GM19351 (cell line): Measurements from ENCODE around the gene PLXNB1.
"Not testable (repeated sequence)": the region's sequence is repeated elsewhere in the genome, so short reads cannot be mapped to it uniquely, and the experiment has no call there.

Source experiments
- ATAC-seq: cut with Tn5 transposase; IDR thresholded peaks from one replicate; pipeline ENCODE4 v1.9.1; 2021; ENCODE audit warnings: mild to moderate bottlenecking, moderate library complexity; ENCODE audit not compliant: unreplicated experiment

The PLXNB1 gene

DNA sequence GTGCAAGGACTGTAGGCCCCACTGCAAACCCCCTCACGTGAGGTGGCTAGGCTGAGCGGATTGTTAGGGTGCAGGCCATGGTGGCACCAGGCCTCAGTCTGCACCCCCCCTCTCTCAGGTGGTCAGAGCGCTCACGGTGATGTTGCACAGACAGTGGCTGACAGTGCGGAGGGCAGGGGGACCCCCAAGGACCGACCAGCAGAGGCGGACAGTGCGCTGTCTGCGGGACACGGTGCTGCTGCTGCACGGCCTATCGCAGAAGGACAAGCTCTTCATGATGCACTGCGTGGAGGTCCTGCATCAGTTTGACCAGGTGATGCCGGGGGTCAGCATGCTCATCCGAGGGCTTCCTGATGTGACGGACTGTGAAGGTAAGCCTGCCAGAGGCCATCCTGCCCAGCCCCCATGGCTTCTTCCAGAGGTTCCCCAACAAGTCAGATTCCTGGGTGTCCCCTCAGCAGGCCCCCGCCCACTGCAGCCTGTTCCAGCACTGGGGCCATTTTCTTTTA, 34.9 kb upstream of the PLXNB1 start:
- ATAC-seq, result no peak

DNA sequence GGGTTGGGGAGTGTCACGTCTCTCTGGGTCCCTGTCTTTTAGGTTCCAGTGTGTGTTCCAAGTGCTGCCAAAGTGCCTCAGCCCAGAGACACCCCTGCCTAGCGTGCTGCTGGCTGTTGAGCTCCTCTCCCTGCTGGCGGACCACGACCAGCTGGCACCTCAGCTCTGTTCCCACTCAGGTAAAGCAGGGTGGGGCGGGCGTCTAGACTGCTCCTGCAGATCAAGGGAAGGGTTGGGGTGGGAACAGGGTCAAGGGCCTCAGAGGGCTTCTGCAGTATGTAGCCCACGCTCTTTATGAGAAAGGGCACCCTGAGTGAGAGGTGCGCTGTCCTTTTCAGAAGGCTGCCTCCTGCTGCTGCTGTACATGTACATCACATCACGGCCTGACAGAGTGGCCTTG, 33.8 kb upstream of the PLXNB1 start:
- ATAC-seq, result no peak

DNA sequence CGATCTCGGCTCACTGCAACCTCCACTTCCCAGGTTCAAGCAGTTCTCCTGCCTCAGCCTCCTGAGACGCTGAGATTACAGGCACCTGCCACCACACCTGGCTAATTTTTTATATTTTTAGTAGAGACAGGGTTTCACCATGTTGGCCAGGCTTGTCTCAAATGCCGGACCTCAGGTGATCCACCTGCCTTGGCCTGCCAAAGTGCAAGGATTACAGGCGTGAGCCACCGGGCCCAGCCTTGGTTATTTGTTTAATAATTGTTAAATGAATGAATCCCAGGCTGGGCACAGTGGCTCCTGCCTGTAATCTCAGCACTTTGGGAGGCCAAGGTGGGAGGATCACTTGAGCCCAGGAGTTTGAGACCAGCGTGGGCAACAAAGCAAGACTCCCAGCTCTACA, 31.9 kb upstream of the PLXNB1 start:
- ATAC-seq, result not testable (repeated sequence)

DNA sequence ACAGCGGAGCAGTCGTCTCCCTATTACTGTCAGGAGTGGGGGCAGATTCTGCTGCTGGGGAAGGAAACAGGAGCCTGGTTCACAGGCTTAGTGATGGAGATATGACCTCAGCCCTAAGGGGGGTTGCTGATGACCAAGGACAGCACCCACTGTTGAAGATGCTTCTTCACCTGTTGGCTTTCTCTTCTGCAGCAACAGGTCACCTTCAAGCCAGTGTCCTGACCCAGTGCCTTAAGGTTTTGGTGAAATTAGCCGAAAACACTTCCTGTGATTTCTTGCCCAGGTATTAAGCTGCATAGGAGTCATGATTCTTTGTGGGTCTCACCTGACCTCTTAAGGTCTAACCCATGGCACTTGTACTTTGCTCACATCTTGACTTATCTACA, 30.6 kb upstream of the PLXNB1 start:
- no peak for ATAC-seq

DNA sequence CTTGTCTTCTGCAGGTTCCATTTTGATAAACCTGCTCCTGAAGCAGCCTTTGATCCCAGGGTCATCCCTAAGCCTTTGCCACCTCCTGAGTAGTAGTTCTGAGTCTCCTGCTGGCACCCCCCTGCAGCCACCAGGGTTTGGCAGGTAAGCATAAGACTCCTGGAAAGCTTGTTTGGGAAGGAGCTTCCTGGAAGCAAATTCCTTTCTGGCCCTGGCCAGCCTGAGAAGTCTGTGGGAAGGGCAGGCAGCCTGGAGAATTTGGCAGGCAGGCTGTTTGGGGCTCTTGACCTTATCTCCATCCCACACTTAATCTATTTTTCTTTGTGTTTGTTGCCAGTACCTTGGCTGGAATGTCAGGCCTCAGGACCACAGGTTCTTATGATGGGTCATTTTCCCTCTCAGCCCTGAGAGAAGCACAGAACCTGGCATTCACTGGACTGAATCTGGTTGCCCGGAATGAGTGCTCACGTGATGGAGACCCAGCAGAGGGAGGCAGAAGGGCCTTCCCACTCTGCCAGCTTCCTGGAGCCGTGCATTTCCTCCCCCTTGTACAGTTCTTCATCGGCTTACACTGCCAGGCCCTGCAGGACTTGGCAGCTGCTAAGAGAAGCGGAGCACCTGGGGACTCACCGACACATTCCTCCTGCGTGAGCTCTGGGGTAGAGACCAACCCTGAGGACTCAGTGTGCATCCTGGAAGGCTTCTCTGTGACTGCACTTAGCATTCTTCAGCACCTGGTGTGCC, 30.1 kb upstream of the PLXNB1 start:
- ATAC-seq, result no peak

DNA sequence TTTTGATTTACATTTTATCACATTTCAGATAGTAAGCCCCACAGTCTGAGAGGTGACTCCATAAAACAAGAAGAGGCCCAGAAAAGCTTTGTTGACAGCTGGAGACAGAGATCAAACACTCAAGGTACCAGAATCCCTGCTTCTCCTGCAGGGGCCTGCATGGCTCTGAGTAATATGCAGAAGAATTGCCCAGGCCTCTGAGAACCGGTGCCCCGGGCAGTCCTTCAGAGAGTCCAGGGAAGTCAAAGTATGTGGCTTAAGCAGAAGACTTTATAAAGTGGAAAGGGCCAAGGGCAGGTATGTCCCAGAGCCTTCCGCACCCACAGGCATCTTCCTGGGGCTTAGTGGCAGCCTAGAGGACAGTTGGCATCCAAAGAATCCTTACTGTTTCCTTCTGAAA, 29.4 kb upstream of the PLXNB1 start:
- ATAC-seq, result no peak

DNA sequence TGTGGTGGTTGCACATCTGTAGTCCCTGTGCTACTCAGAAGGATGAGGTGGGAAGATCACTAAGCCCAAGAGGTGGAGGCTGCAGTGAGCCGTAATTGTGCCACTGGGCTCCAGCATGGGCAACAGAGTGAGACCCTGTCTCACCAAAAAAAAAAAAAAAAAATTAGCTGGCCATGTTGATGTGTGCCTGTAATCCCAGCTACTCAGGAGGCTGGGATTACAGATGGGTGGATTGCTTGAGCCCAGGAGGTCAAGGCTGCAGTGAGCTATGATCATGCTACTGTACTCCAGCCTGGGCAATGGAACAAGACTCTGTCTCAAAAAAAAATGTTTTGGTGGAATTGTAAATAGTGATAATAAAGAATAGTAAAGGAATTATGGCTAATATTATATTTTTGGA, 26.6 kb upstream of the PLXNB1 start:
- no peak for ATAC-seq

DNA sequence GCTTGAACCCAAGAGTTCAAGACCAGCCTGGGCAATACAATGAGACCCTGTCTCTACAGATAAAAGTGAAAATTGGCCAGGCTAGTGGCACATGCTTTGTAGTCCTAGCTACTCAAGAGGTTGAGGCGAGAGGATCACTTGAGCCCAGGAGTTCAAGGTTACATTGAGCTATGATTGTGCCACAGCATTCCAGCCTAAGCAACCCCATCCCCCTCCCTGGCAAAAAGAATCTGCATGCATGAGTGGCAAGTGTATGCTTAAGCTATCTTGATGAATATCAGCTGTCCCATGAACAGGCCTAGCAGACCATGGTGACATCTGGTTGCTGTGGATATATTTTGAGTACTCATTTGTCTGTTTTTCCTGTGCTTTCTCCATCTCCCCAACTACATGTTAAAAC, 21.4 kb upstream of the PLXNB1 start:
- ATAC-seq, result no peak

DNA sequence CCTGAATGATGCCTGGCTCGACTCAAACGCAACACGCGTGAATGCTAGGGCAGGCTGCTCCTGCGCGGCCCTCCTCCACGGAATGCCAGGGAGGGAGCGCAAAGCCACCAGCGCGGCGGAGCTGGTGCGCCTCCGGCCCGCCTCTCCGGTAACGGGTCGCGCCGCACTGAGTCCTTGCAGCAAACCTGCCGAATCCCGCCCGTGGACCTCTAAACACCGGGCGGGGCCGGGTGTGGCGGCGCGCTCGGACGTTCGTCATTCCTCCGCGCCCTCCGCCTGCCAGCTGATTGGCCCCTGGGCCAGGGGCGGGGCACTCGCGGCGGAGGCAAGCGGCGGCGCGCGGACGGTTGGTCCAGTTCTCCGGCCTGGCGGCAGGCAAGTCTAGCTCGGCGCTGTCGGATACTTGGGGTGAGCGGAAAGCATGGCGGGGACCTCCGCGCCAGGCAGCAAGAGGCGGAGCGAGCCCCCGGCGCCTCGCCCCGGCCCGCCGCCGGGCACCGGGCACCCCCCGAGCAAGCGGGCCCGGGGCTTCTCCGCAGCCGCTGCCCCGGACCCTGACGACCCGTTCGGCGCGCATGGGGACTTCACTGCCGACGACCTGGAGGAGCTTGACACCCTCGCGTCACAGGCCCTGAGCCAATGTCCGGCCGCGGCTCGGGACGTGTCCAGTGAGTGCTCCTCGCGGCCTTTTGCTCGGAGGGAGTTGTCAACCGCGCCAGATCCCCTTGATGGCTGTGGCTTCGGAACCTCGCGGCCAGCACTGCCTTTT, 16.7 kb upstream of the PLXNB1 start, which contains the start of gene ATRIP:
Gene ATRIP (plus strand): TSS at position 313 of the 769 bp plus-strand sequence. CDS start 109 bp downstream, at position 422.
- peak; percentile 91 for ATAC-seq

DNA sequence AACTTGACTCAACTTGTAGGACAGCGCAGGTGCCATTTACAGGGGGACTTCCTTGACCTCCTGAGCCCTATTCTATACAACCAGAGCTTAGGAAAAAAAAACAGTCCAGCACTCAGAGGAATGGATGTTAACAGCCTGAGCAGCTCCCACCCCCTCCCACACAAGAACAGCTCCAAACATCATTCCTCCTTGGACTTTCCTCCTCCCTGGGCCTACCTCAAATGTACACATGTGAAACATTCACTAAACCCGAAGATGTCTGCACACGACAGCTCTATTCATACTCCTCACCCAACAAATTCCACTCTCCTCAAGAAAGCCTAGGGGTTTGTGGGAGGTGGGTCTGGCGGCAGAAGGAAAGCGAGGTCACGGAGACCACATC, 16.1 kb upstream of the PLXNB1 start:
- ATAC-seq, result no peak

DNA sequence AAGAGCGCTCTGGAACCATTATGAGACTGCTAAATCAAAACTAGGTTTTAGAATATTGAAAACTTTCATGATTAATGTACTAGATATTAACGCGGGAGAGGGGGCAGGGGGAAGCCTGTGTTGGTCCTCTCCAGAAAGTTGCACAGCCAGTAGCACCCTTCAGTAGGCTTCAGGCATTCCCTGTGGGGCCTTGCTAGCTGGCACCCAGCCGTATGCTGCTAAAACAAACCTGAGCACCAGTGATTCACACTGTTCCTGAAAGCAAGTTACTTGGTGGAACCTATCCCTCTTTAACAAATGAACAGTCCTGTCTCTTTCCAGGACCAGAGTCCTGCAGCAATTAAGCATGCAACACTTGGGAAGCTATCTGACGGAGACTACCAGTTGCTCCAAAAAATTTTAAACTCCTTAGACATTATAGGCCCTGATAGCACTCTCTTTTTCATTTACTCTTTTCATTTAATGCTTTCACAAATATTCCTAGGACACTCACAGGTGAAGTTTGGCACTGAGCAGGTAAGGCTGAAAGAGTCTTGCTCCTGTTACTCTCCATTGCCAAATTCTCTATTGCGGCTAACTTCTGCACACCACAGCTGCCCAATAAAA, 15.5 kb upstream of the PLXNB1 start:
- no peak for ATAC-seq

DNA sequence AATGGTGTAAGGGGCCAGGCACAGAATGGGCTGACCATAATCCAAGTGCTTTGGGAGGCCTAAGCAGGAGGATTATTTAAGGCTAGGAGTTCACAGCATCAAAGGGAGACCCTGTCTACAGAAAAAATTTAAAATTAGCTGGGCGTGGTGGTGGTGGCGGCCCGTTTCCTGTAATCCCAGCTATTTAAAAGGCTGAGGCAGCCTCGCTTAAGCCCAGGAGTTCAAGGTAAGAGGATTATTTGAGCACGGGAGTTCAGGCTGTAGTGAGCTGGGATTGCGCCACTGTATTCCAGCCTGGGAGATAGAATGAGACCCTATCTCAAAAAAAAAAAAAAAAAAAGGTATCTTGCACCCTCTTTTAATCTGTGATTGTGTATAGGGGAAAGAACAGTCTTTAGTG, 12.1 kb upstream of the PLXNB1 start:
- no peak for ATAC-seq

DNA sequence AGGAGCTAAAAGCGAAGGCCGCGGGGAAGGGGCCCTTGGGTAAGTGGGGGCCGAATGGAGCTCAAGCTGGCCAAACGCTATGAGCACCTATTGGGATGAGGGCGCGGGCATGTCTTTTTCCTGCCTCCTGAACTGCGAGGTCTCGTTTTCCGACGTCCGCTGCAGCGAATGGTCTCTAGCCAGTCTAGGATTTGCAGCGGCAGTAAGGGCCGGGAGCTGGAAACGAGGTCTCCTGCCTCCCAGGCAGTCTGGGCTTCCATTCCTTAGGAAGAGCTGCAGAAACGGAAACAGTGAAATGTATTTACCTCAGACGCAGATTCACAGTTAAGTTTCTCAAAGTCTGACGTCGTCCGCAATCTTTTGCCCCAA, 10.7 kb upstream of the PLXNB1 start:
- ATAC-seq, result no peak

DNA sequence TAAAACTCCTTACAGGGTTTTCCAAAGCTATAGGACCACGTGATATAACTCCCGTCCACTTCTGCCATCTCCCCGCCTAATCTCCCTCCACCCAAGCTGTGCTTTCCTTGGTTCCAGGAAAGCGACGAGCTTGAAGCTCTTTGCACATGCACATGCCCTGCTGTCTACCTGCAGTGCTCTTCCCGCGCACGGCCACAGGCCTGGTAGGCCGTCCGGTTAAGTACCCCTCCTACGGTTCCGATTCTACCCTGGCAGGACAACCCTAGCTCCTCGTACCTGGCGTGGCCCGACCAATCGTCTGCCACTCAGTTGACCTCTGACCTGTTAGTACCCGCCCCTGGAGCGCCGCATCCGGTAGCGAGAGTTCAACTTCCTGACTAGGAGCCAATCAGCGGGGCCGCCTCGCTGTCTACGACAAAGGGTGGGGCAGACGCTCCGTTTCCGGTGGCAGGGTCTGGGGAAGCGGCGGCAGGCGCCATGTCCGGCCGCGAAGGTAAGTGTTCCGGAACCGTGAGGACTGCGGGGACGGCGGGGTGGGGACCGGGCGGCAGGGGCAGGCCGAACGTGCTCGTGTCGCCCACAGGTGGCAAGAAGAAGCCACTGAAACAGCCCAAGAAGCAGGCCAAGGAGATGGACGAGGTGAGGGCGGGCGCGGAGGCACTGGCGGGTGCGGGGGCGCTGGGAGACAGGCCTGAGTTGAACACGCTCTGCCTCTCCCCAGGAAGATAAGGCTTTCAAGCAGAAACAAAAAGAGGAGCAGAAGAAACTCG, 10.1 kb upstream of the PLXNB1 start, which contains the start of the genes CCDC51 and TMA7:
Gene CCDC51 (minus strand): TSS at position 300 of the 770 bp plus-strand sequence. CDS start 4,991 bp downstream, outside the sequence.
Gene TMA7 (plus strand): TSS at position 438 of the 770 bp plus-strand sequence. CDS start 40 bp downstream, at position 478.
- ATAC-seq, result peak; percentile 92

DNA sequence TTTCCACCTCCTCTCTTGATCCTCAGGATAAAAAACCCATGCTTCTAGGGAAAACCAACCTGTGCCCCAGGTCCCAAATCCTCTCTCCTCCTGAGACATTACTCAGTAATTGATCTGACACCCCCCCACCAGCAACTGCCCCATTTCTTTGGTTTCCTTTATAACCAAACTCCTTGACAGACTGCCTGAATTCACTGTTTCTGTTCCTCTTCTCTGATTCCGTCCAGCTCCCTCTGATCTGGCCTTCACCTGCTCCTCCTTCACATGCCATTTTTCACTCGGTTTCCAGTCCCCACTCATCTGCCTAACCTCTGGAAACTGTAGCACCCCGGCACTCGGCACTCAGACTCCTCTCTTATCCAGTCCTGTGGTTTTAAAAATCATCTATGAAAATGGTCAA, 7.9 kb upstream of the PLXNB1 start:
- no peak for ATAC-seq

DNA sequence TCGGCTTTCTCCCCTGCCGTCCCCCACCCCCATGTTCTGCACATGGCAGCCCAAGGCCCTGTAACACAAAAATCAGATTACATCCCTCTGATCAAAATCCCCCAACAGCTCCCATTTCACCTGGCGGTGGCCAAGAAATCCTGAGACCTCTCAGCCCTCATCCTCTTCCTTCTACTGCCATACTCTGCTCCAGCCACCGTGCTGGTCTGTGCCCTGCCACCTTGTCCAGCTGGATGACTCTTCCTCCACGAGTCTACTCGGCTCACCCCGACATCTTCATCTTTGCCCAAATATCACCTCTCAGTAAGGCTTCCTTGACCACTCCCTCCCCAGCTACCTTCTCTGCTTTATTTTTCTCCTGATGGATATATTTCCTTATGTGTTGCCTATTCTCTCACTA, 7.0 kb upstream of the PLXNB1 start:
- ATAC-seq, result no peak

DNA sequence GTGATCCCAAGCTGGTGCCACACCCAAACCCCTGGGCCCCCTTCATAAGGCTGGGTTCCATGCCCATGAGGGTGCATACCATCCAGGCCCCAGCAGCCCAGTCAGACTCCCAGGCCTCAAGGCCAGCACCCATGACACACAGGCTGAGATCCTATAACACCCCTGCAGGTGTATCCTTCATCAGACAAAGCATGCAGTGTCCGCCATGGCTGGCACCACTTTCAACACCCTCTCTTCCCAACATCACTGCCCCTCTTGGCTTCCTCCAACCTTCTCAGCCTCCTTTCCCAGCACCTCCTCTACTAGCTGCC, 6.5 kb upstream of the PLXNB1 start:
- ATAC-seq, result no peak

DNA sequence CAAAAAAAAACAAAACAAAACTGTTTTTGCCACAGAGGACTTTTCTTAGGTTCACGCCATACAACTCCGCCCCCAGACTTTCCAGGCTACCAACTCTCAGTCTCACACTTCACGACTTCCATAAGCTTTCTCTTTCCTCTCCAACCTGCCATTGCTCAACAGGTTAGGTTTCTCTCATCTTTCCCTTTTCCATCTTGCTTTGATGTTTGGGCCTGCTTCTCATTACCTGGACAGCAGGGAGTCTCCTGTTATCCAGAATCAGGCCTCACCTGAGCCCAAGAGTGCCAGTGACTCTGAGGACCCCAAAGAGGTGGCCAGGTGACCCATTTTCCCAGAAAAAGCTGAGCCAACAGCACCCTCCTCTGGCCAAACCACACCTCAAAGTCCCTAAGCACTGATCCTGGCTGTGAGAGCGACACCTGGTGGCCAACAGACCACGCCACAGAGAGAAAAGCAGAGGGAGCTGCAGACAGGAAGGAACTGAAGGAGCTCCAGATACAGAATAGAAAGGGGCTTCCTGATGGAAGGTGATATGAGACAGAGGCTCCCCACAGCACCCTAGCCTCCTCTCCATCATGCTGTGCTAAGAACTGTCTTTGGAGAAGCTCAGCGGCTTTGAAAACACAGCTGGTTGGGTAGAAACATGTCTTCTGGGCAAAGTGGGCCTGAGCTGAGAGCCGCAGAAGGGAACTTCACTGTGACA, 6.0 kb upstream of the PLXNB1 start:
- no peak for ATAC-seq

DNA sequence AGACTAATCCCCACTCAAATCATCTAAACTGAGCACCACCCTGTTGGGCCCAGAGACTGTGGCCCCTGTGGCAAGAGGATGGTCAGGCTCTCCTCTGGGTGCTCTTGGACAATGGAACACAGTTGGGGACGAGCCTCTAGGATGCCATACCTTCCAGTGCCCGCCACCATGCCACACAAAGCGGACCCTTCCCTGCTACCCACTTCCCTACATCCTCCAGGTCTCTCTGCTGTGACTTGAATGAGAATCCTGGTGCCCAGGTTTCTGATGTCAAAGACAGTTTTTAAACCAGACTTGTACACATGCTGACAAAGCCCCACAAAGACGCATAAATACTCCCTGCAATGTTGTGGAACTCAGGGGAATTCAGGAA, 5.3 kb upstream of the PLXNB1 start:
- no peak for ATAC-seq

DNA sequence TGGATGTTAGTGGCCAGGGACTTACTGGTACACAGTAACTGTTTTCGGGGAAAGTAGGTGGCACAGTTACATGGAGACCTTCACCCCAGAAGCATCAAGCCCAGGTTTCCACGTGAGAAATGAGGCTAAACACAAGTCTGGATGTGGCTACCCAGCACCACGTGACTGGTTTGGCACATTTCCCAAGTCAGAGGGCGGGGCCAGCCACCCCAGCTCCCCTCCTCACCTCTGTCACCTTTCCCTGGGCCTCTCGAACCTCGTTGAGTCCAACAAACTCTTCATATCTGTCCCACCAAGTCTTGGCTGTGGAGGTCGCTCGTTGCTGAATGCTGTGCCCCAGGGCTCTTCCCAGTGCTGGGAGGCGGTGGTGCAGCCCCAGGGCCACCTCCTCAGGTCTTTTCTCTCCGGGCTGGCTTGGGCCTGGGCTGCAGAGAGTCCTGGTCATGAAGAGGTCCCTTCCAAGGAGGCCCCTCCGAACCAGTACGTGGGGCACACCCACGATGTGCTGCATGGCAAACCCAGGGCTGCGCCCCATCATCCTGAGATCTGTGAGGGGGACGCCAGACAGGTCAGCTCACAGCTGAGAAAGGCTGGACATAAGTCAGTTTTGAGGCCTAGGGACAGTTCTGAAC, 4.8 kb upstream of the PLXNB1 start:
- no peak for ATAC-seq
